DND-41 (cell line): ENCODE measurements around the gene FMN1.

Source experiments
- EZH2 ChIP-seq: IDR thresholded peaks from 3 replicates; pipeline ENCODE4 v1.6.1; 2012; ENCODE audit warnings: borderline replicate concordance, low read depth, mild to moderate bottlenecking, moderate library complexity, low read length, inconsistent platforms; ENCODE audit not compliant: severe bottlenecking
- TF ChIP-seq, protein P1 (sequence below): IDR thresholded peaks from 2 replicates; pipeline ENCODE4 v1.5.1; 2012; ENCODE audit warnings: borderline replicate concordance, low read length, moderate library complexity, mild to moderate bottlenecking; ENCODE audit not compliant: poor library complexity, severe bottlenecking; ENCODE audit errors: extremely low read depth

DNA sequence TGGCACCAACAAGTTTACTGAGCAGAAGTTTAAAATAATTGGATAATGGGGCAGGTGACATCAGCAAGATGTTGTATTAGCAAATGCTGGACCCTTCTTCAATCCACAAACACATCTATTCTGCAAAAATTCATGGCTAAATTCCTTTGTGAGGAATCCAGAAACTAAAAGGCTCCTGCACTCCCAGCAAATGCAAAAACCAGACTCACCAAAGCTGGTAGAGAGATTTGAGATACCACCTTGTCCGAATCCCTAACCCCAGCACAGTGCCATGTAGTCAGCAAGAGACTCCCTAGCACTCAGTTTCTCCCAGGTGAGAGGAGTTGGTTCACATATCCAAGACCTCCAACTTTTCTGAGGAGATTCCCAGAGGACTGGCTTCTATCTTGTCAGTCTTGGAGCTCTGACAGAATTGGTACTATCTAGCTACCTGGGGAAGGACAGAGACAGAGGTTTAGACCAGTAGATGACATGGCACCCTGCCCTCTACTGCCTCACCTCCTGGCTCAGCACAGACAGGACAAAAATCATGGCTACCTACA lies 454.9 kb downstream of the FMN1 start:
- TF ChIP-seq, protein P1, sequence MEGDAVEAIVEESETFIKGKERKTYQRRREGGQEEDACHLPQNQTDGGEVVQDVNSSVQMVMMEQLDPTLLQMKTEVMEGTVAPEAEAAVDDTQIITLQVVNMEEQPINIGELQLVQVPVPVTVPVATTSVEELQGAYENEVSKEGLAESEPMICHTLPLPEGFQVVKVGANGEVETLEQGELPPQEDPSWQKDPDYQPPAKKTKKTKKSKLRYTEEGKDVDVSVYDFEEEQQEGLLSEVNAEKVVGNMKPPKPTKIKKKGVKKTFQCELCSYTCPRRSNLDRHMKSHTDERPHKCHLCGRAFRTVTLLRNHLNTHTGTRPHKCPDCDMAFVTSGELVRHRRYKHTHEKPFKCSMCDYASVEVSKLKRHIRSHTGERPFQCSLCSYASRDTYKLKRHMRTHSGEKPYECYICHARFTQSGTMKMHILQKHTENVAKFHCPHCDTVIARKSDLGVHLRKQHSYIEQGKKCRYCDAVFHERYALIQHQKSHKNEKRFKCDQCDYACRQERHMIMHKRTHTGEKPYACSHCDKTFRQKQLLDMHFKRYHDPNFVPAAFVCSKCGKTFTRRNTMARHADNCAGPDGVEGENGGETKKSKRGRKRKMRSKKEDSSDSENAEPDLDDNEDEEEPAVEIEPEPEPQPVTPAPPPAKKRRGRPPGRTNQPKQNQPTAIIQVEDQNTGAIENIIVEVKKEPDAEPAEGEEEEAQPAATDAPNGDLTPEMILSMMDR, result no peak
- no peak for TF ChIP-seq EZH2
